ENCODE data around the gene SOS1.

The SOS1 gene

DNA sequence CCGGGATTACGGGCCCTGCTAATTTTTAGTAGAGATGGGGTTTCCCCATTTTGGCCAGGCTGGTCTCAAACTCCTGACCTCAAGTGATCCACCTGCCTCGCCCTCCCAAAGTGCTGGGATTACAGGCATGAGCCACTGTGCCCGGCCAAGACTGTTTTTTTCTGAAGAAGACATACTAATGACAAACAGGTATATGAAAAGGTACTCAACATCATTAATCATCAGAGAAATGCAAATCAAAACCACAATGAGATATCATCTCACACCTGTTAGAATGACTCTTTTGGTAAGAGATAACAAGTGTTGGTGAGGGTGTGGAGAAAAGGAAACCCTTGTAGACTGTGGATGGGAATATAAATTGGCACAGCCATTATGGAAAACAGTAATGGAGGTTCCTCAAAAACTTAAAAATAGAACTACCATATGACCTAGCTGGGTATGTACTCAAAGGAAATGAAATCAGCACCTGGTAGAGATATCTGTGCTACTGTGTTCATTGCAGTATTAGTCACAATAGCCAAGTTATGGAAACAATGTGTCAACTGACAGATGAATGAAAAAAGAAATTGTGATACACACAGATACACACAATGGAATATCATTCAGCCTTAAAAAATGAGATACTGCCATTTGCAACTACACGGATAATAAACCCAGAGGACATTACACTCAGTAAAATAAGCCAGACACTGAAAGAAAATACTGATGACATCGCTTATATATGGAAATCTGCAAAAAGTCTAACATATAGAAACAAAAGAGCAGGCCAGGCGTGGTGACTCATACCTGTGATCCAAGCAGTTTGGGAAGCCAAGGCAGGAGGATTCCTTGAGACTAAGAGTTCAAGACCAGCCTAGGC, 20.8 kb downstream of the SOS1 start:
- no peaks in the 10 kb centered on the region for H3K4me1 ChIP-seq (ENCODE audit: control insufficient read depth, insufficient read depth, low read length, poor library complexity, severe bottlenecking)
- no peaks in the 10 kb centered on the region for H3K9me3 ChIP-seq (ENCODE audit: control insufficient read depth, low read length)
- WGBS, 2 experiments (ENCODE audit: insufficient coverage in 2 of 2) = 94 to 95% methylated on average over 4 to 5 of the region's 7 CpGs
- H3K36me3 ChIP-seq (ENCODE audit: control insufficient read depth, insufficient read depth, low read length) = peaks cover 2% of the 10 kb centered on the region
- H3K27ac ChIP-seq (ENCODE audit: low read depth, low read length, severe bottlenecking) = no peak overlapping the region
- H3K4me3 ChIP-seq (ENCODE audit: extremely low read depth, insufficient read depth, low read length, poor library complexity, severe bottlenecking) = no peak overlapping the region

DNA sequence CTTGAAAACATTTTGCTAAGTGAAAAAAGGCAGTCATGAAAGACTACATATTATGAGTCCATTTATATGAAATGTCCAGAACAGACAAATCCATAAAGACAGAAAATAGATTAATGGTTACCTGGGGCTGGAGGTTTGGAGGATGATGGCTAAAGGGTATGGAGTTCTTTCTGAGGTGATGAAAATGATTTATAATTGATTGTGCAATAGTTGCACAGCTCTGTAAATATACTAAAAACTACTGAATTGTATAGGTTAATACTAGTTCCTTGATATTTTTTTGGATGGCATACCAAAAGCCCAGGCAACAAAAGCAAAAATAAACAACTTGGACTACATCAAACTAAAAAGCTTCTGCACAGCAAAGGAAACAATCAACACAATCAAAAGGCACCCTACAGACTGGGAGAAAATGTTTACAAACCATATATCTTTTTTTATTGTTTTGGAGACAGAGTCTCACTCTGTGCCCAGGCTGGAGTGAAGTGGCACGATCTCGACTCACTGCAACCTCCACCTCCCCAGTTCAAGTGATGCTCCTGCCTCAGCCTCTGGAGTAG, 21.5 kb downstream of the SOS1 start:
- no peak overlapping the region for H3K4me3 ChIP-seq (ENCODE audit: extremely low read depth, insufficient read depth, low read length, poor library complexity, severe bottlenecking)
- peaks cover under 1% of the 10 kb centered on the region for H3K36me3 ChIP-seq (ENCODE audit: control insufficient read depth, insufficient read depth, low read length)
- no peaks in the 10 kb centered on the region for H3K9me3 ChIP-seq (ENCODE audit: control insufficient read depth, low read length)
- WGBS, 2 experiments (ENCODE audit: insufficient coverage in 2 of 2) = no CpG with 5 or more reads among the region's 2 CpGs
- no peak overlapping the region for H3K27ac ChIP-seq (ENCODE audit: low read depth, low read length, severe bottlenecking)
- no peaks in the 10 kb centered on the region for H3K4me1 ChIP-seq (ENCODE audit: control insufficient read depth, insufficient read depth, low read length, poor library complexity, severe bottlenecking)

DNA sequence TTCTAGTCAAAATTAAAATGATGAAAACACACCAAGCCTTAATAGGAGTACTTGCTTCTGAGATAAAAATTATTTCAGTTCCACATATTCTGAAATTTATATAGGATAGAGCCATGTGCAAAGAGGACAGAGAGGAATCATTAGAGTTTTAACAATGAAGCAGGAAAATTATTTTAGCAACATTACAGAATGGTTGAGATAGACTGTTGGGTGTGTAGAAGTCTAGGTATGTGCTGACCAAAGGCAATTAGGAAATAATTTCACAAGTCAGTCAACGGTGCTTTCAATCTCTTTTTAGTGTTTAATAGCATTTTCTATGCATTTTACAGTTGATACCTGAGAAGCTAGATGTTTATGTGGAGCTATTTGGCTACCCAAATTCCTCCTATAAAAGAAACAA, 25.2 kb downstream of the SOS1 start:
- H3K9me3 ChIP-seq (ENCODE audit: control insufficient read depth, low read length) = no peaks in the 10 kb centered on the region
- H3K27ac ChIP-seq (ENCODE audit: low read depth, low read length, severe bottlenecking) = no peak overlapping the region
- H3K4me1 ChIP-seq (ENCODE audit: control insufficient read depth, insufficient read depth, low read length, poor library complexity, severe bottlenecking) = peaks cover 3% of the 10 kb centered on the region
- no peak overlapping the region for H3K4me3 ChIP-seq (ENCODE audit: extremely low read depth, insufficient read depth, low read length, poor library complexity, severe bottlenecking)
- no peaks in the 10 kb centered on the region for H3K36me3 ChIP-seq (ENCODE audit: control insufficient read depth, insufficient read depth, low read length)
- no CpG with 5 or more reads among the region's 1 CpG for WGBS, 2 experiments (ENCODE audit: insufficient coverage in 2 of 2)

DNA sequence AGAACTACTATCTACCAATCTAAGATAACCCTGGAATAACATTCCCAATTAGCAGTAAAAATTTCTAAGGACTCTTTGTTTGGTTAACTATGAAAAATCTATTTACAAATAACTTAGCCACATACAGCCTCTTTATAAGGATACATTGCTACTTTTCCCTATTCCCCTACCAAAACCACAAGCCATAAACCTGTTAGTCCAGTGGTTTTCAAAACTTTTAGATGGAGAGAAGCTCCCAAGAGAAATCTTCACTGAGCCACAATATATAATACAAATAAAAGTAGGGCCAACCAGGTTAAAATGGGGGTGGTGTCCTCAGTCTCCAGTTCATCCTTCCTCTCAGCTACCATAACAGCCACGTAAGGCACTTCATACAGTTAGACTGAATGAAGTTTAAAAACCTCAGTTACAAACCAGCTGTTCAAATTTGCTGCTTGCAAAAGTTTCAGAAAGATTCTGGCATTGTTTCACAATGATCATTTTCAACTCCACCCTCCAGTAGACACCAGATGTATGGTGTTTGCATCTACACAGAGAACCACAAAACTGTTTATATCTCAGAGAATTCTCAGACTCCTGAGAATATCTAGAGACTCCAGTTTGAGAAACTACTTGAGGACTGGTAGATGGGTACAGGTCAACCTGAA, 26.0 kb downstream of the SOS1 start:
- Histone ChIP-seq H3K4me3 (ENCODE audit: extremely low read depth, insufficient read depth, low read length, poor library complexity, severe bottlenecking) (no peak overlapping the region), H3K36me3 (ENCODE audit: control insufficient read depth, insufficient read depth, low read length) (no peaks in the 10 kb centered on the region), H3K4me1 (ENCODE audit: control insufficient read depth, insufficient read depth, low read length, poor library complexity, severe bottlenecking) (peaks cover 3% of the 10 kb centered on the region), H3K9me3 (ENCODE audit: control insufficient read depth, low read length) (no peaks in the 10 kb centered on the region), H3K27ac (ENCODE audit: low read depth, low read length, severe bottlenecking) (no peak overlapping the region)
- 100% methylated on average over 1 of the region's 1 CpG; no CpG with 5 or more reads in 1 of the 2 experiments for WGBS, 2 experiments (ENCODE audit: insufficient coverage in 2 of 2)

DNA sequence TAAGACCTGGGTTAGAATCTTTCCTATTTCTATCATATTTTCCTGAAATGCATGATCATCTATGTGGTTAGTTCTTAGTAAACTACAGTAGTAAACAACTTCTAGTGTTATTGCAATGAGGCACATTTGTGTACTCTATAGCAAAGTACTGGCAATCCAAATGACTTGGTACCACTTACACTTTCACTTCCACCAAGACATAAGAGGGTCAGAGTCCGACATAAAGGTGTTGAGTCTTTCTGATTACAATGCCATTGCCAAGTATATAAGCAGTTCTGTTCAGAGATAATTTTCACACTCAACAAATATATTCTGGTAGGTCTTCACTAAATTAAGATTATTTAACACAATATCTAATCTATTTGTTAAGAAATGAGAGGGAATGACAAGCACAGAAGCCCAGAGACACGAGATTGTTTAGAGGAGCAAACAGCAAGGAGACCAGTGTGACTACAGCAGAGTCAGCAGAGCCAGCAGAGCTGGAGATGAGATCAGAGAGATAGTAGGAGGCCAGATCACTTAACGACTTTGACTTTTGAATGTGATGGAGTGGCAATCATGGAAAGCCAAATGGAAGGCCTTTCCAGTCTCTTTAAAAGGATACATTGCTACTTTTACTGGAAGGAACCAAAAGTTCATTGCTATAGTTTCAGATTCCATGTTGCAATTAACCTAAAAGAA, 27.5 kb downstream of the SOS1 start:
- 43 to 65% methylated on average over 1 to 2 of the region's 3 CpGs for WGBS, 2 experiments (ENCODE audit: insufficient coverage in 2 of 2)
- Histone ChIP-seq H3K4me3 (ENCODE audit: extremely low read depth, insufficient read depth, low read length, poor library complexity, severe bottlenecking) (no peak overlapping the region), H3K27ac (ENCODE audit: low read depth, low read length, severe bottlenecking) (no peak overlapping the region), H3K9me3 (ENCODE audit: control insufficient read depth, low read length) (no peaks in the 10 kb centered on the region), H3K36me3 (ENCODE audit: control insufficient read depth, insufficient read depth, low read length) (no peaks in the 10 kb centered on the region), H3K4me1 (ENCODE audit: control insufficient read depth, insufficient read depth, low read length, poor library complexity, severe bottlenecking) (peaks cover 3% of the 10 kb centered on the region)

DNA sequence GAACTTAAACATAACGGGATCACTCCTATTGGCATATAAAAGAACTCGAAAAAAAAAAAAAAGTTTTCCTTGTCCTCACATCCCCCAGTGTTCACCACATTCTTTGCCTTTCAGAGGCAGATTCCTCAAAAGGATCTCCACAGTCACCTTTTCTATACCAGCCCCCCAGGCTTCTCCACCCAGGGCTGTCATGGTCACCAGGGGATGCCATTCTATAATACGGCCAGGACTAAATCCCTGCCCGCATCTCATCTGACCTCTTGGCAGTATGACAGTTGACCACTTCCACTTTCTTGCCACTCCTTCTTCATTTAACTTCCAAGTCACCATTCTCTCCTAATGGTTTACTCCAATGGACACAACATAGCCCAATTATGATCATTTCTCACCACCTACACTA, 29.3 kb downstream of the SOS1 start:
- H3K4me1 ChIP-seq (ENCODE audit: control insufficient read depth, insufficient read depth, low read length, poor library complexity, severe bottlenecking) = peaks cover 3% of the 10 kb centered on the region
- H3K9me3 ChIP-seq (ENCODE audit: control insufficient read depth, low read length) = no peaks in the 10 kb centered on the region
- H3K36me3 ChIP-seq (ENCODE audit: control insufficient read depth, insufficient read depth, low read length) = no peaks in the 10 kb centered on the region
- H3K27ac ChIP-seq (ENCODE audit: low read depth, low read length, severe bottlenecking) = no peak overlapping the region
- H3K4me3 ChIP-seq (ENCODE audit: extremely low read depth, insufficient read depth, low read length, poor library complexity, severe bottlenecking) = no peak overlapping the region
- WGBS, 2 experiments (ENCODE audit: insufficient coverage in 2 of 2) = 64 to 69% methylated on average over 4 of the region's 4 CpGs

DNA sequence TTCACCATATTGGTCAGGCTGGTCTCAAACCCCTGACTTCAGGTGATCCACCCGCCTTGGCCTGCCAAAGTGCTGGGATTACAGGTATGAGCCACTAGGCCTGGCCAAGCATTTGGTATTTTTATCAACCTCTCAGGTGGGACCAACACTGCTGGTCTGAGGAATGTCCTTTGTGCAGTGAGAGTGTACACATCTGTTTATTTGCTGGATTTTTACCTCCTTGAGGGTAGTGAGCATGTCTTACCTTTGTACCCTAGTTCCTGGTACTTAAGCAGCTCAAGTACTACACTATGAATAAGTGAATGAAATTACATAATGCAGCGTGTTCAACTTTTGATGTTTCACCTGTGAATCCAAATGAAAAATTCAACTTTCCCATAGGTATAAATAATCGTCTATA, 29.8 kb downstream of the SOS1 start:
- WGBS, 2 experiments (ENCODE audit: insufficient coverage in 2 of 2) = 91 to 97% methylated on average over 3 of the region's 3 CpGs
- Histone ChIP-seq H3K4me3 (ENCODE audit: extremely low read depth, insufficient read depth, low read length, poor library complexity, severe bottlenecking) (no peak overlapping the region), H3K27ac (ENCODE audit: low read depth, low read length, severe bottlenecking) (no peak overlapping the region), H3K36me3 (ENCODE audit: control insufficient read depth, insufficient read depth, low read length) (no peaks in the 10 kb centered on the region), H3K4me1 (ENCODE audit: control insufficient read depth, insufficient read depth, low read length, poor library complexity, severe bottlenecking) (peaks cover 3% of the 10 kb centered on the region), H3K9me3 (ENCODE audit: control insufficient read depth, low read length) (no peaks in the 10 kb centered on the region)

DNA sequence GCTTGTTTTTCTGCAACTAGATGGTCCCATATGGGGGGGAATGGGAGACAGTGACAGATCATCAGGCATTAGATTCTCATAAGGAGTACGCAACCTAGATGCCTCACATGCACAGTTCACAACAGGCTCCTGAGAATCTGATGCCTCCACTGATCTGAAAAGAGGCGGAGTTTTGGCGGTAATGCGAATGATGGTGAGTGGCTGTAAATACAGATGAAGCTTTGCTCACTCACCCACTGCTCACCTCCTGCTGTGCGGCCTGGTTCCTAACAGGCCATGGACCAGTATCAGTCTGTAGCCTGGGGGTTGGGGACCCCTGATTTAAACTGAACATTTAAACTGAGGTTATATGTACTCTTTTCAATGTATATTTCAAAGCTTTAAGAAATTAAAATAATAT, 40.7 kb downstream of the SOS1 start:
- WGBS, 2 experiments (ENCODE audit: insufficient coverage in 2 of 2) = 100% methylated on average over 2 of the region's 5 CpGs; no CpG with 5 or more reads in 1 of the 2 experiments
- Histone ChIP-seq H3K9me3 (ENCODE audit: control insufficient read depth, low read length) (no peaks in the 10 kb centered on the region), H3K36me3 (ENCODE audit: control insufficient read depth, insufficient read depth, low read length) (peaks cover 3% of the 10 kb centered on the region), H3K27ac (ENCODE audit: low read depth, low read length, severe bottlenecking) (no peak overlapping the region), H3K4me1 (ENCODE audit: control insufficient read depth, insufficient read depth, low read length, poor library complexity, severe bottlenecking) (no peaks in the 10 kb centered on the region), H3K4me3 (ENCODE audit: extremely low read depth, insufficient read depth, low read length, poor library complexity, severe bottlenecking) (no peak overlapping the region)

DNA sequence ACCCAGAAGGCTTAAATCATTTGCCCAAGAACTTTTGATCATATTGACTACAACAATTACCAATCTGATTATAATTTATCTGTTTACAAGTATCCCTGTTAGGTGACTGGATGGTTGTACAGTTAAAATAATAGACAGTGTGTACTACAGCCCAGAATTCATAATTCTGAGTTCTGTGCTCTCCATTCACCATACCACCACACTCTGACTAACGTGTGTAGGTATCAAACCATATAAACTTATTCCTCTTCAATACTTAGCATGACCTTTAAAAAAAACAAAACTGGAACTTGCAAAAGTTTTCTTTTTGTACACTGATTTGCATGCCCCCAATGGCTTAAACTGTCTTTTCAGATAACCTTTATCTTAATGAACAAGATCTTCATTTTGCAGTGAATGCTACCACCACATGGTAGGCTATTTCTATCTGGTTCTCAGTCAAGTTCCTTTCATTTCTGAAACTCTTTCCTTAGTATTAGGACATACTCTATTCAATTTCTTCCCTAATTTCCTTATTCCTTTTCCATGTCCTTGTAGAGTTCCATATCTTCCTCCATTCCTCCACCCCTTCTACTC, 50.9 kb downstream of the SOS1 start:
- H3K27ac ChIP-seq (ENCODE audit: low read depth, low read length, severe bottlenecking) = no peak overlapping the region
- H3K4me3 ChIP-seq (ENCODE audit: extremely low read depth, insufficient read depth, low read length, poor library complexity, severe bottlenecking) = no peak overlapping the region
- peaks cover 11% of the 10 kb centered on the region for H3K36me3 ChIP-seq (ENCODE audit: control insufficient read depth, insufficient read depth, low read length)
- WGBS, 2 experiments (ENCODE audit: insufficient coverage in 2 of 2) = 100% methylated on average over 1 of the region's 1 CpG
- H3K4me1 ChIP-seq (ENCODE audit: control insufficient read depth, insufficient read depth, low read length, poor library complexity, severe bottlenecking) = no peaks in the 10 kb centered on the region
- no peaks in the 10 kb centered on the region for H3K9me3 ChIP-seq (ENCODE audit: control insufficient read depth, low read length)

DNA sequence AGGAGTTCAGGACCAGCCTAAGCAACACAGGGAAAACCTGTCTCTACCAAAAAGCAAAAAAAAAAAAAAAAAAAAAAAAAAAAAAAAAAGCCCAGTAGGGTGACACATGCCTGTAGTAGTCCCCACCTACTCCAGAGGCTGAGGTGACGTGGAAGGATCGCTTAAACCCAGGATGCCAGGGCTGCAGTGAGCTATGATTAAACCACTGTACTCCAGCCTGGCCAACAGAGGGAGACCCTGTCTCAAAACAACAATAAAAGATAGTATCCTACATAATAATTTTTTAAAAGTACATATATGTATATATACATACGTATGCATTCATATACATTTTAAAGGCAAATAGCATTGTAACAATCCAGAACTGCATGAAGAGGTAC, 51.7 kb downstream of the SOS1 start:
- peaks cover 14% of the 10 kb centered on the region for H3K36me3 ChIP-seq (ENCODE audit: control insufficient read depth, insufficient read depth, low read length)
- 85% methylated on average over 2 of the region's 3 CpGs; no CpG with 5 or more reads in 1 of the 2 experiments for WGBS, 2 experiments (ENCODE audit: insufficient coverage in 2 of 2)
- no peak overlapping the region for H3K4me3 ChIP-seq (ENCODE audit: extremely low read depth, insufficient read depth, low read length, poor library complexity, severe bottlenecking)
- H3K4me1 ChIP-seq (ENCODE audit: control insufficient read depth, insufficient read depth, low read length, poor library complexity, severe bottlenecking) = no peaks in the 10 kb centered on the region
- no peaks in the 10 kb centered on the region for H3K9me3 ChIP-seq (ENCODE audit: control insufficient read depth, low read length)
- H3K27ac ChIP-seq (ENCODE audit: low read depth, low read length, severe bottlenecking) = no peak overlapping the region
